HAP-1 (cell line): ENCODE measurements around the gene BRWD1.
A peak's percentile ranks its signal among the peaks of the same experiment; 100 is the strongest.
"Not testable (repeated sequence)": the region's sequence is repeated elsewhere in the genome, so short reads cannot be mapped to it uniquely, and the experiment has no call there.

Source experiments
- DNase-seq, 2 experiments: peaks; one replicate each; pipeline ENCODE4 v3.0.0-alpha.2; 2016 to 2020; ENCODE audit warnings: low spot score in 2 of 2
- H3K27me3 ChIP-seq: fragments of 250-450 bp; sonication (Bioruptor Pico); 2 replicates; pipeline ENCODE4 v1.5.1; 2020; ENCODE audit warnings: low read depth, mild to moderate bottlenecking, moderate library complexity
- H3K36me3 ChIP-seq: fragments of 250-450 bp; sonication (Bioruptor Pico); replicated peaks from 2 replicates; pipeline ENCODE4 v1.5.1; 2020; ENCODE audit warnings: mild to moderate bottlenecking
- H3K4me1 ChIP-seq: fragments of 250-450 bp; sonication (Bioruptor Pico); 2 replicates; pipeline ENCODE4 v1.5.1; 2020; ENCODE audit warnings: mild to moderate bottlenecking
- H3K4me3 ChIP-seq: fragments of 250-450 bp; sonication (Bioruptor Pico); 2 replicates; pipeline ENCODE4 v1.5.1; 2020; ENCODE audit warnings: mild to moderate bottlenecking, moderate library complexity
- H3K9me3 ChIP-seq: fragments of 250-450 bp; sonication (Bioruptor Pico); 2 replicates; pipeline ENCODE4 v1.5.1; 2020; ENCODE audit warnings: mild to moderate bottlenecking, moderate library complexity
- in situ Hi-C: fragments of 300-500 bp; cut with MboI; formaldehyde crosslinking; loops from 3 replicates; pipeline ENCODE4 v1.14.3; 2020; ENCODE audit warnings: low sequenced_read_pairs, inconsistent platforms, mixed read lengths

Gene BRWD1

GRCh38 chr21:39153842-39154241, 159.6 kb downstream of the BRWD1 start:
- H3K9me3 ChIP-seq = no peaks in the 10 kb centered on the region
- no peak for DNase-seq
- H3K4me1 ChIP-seq = no peaks in the 10 kb centered on the region
- H3K36me3 ChIP-seq = no peaks in the 10 kb centered on the region
- in situ Hi-C loops = no loop called here
- no peak overlapping the region for H3K4me3 ChIP-seq
- no peaks in the 10 kb centered on the region for H3K27me3 ChIP-seq

GRCh38 chr21:39153373-39153772, 160.1 kb downstream of the BRWD1 start:
- no peaks in the 10 kb centered on the region for H3K4me1 ChIP-seq
- no peaks in the 10 kb centered on the region for H3K36me3 ChIP-seq
- H3K27me3 ChIP-seq = no peaks in the 10 kb centered on the region
- in situ Hi-C loops = no loop called here
- H3K4me3 ChIP-seq = no peak overlapping the region
- peak in 1 of 2 experiments; percentile 20 for DNase-seq
- H3K9me3 ChIP-seq = no peaks in the 10 kb centered on the region

- in situ Hi-C loops = no loop called here
- Histone ChIP-seq H3K9me3 (no peaks in the 10 kb centered on the region), H3K27me3 (no peaks in the 10 kb centered on the region), H3K36me3 (no peaks in the 10 kb centered on the region), H3K4me3 (no peak overlapping the region), H3K4me1 (no peaks in the 10 kb centered on the region)
- DNase-seq = no peak
Observed at GRCh38 chr21:39152271-39152670, 161.2 kb downstream of the BRWD1 start.

- Histone ChIP-seq H3K36me3 (no peaks in the 10 kb centered on the region), H3K4me1 (no peaks in the 10 kb centered on the region), H3K9me3 (no peaks in the 10 kb centered on the region), H3K4me3 (no peak overlapping the region), H3K27me3 (no peaks in the 10 kb centered on the region; the same call in 1 of the 2 replicates)
- in situ Hi-C loops = no loop called here
- no peak for DNase-seq
Observed at GRCh38 chr21:39150877-39151276, 162.6 kb downstream of the BRWD1 start.

- no peak for DNase-seq
- H3K4me3 ChIP-seq = no peak overlapping the region
- H3K36me3 ChIP-seq = no peaks in the 10 kb centered on the region
- no peaks in the 10 kb centered on the region for H3K9me3 ChIP-seq
- H3K4me1 ChIP-seq = no peaks in the 10 kb centered on the region
- no peaks in the 10 kb centered on the region; the same call in 1 of the 2 replicates for H3K27me3 ChIP-seq
- in situ Hi-C loops = no loop called here
Observed at GRCh38 chr21:39150316-39150715, 163.1 kb downstream of the BRWD1 start.

- Histone ChIP-seq H3K9me3 (no peaks in the 10 kb centered on the region), H3K36me3 (no peaks in the 10 kb centered on the region), H3K4me3 (no peak overlapping the region), H3K27me3 (no peaks in the 10 kb centered on the region; the same call in 1 of the 2 replicates), H3K4me1 (no peaks in the 10 kb centered on the region)
- in situ Hi-C loops = loop anchor here (10.0 to 25.0 kb wide), 3 partner anchors 415 to 1438 kb away; no protein-coding TSS in a partner anchor
- DNase-seq = no peak
Observed at GRCh38 chr21:39149882-39150281, 163.6 kb downstream of the BRWD1 start.

GRCh38 chr21:39148975-39149374, 164.5 kb downstream of the BRWD1 start:
- no peaks in the 10 kb centered on the region for H3K9me3 ChIP-seq
- no peaks in the 10 kb centered on the region; the same call in 1 of the 2 replicates for H3K27me3 ChIP-seq
- no peaks in the 10 kb centered on the region for H3K4me1 ChIP-seq
- in situ Hi-C loops = loop anchor here (10.0 to 25.0 kb wide), 3 partner anchors 414 to 1437 kb away; no protein-coding TSS in a partner anchor
- H3K4me3 ChIP-seq = no peak overlapping the region
- no peaks in the 10 kb centered on the region for H3K36me3 ChIP-seq
- DNase-seq = no peak

GRCh38 chr21:39144191-39144590, 169.2 kb downstream of the BRWD1 start:
- Histone ChIP-seq H3K27me3 (no peaks in the 10 kb centered on the region; the same call in 1 of the 2 replicates), H3K4me1 (no peaks in the 10 kb centered on the region), H3K9me3 (no peaks in the 10 kb centered on the region), H3K4me3 (no peak overlapping the region), H3K36me3 (no peaks in the 10 kb centered on the region)
- no peak for DNase-seq
- in situ Hi-C loops = loop anchor here (10.0 to 25.0 kb wide), 3 partner anchors 409 to 1432 kb away; no protein-coding TSS in a partner anchor

- in situ Hi-C loops = loop anchor here (10.0 to 25.0 kb wide), 3 partner anchors 408 to 1431 kb away; no protein-coding TSS in a partner anchor
- Histone ChIP-seq H3K4me3 (no peak overlapping the region), H3K36me3 (no peaks in the 10 kb centered on the region), H3K4me1 (no peaks in the 10 kb centered on the region), H3K9me3 (no peaks in the 10 kb centered on the region), H3K27me3 (no peaks in the 10 kb centered on the region; the same call in 1 of the 2 replicates)
- no peak for DNase-seq
Observed at GRCh38 chr21:39142972-39143371, 170.5 kb downstream of the BRWD1 start.

- no peaks in the 10 kb centered on the region for H3K36me3 ChIP-seq
- H3K27me3 ChIP-seq = no peaks in the 10 kb centered on the region; the same call in 1 of the 2 replicates
- DNase-seq = no peak
- H3K4me3 ChIP-seq = no peak overlapping the region
- no peaks in the 10 kb centered on the region for H3K4me1 ChIP-seq
- H3K9me3 ChIP-seq = no peaks in the 10 kb centered on the region
- in situ Hi-C loops = loop anchor here (10.0 to 25.0 kb wide), 3 partner anchors 407 to 1429 kb away; no protein-coding TSS in a partner anchor
Observed at GRCh38 chr21:39141502-39141901, 171.9 kb downstream of the BRWD1 start.

- in situ Hi-C loops = loop anchor here (25.0 kb wide), 2 partner anchors 925 to 1425 kb away; no protein-coding TSS in a partner anchor
- no peak for DNase-seq
Observed at GRCh38 chr21:39137248-39138178, 175.9 kb downstream of the BRWD1 start.

GRCh38 chr21:39136711-39137110, 176.7 kb downstream of the BRWD1 start:
- Histone ChIP-seq H3K27me3 (no peaks in the 10 kb centered on the region), H3K9me3 (no peaks in the 10 kb centered on the region), H3K4me1 (no peaks in the 10 kb centered on the region), H3K4me3 (no peak overlapping the region), H3K36me3 (no peaks in the 10 kb centered on the region)
- in situ Hi-C loops = loop anchor here (25.0 kb wide), 2 partner anchors 924 to 1424 kb away; no protein-coding TSS in a partner anchor
- DNase-seq = no peak

More at GRCh38 chr21:39137248-39138178, 175.9 kb downstream of the BRWD1 start:
- Histone ChIP-seq H3K4me3 (no peak overlapping the region), H3K4me1 (no peaks in the 10 kb centered on the region), H3K36me3 (no peaks in the 10 kb centered on the region), H3K9me3 (no peaks in the 10 kb centered on the region), H3K27me3 (no peaks in the 10 kb centered on the region)

- H3K4me3 ChIP-seq, H3K9me3 ChIP-seq, H3K27me3 ChIP-seq, H3K36me3 ChIP-seq, H3K4me1 ChIP-seq: not testable (repeated sequence)
- in situ Hi-C loops = loop anchor here (25.0 kb wide), 2 partner anchors 924 to 1424 kb away; no protein-coding TSS in a partner anchor
- peak in 1 of 2 experiments; percentile 30 for DNase-seq
Observed at GRCh38 chr21:39136138-39136537, 177.3 kb downstream of the BRWD1 start.
